K562 (cell line): ENCODE measurements around the gene SPTBN4. TPM values are rescaled to one million over a fixed set of nuclear protein-coding genes. Genes with fewer than 3 reads are reported as not detected.
A peak's percentile ranks its signal among the peaks of the same experiment; 100 is the strongest.

Source experiments
- ARNT ChIP-seq, 2 experiments: fragments of 450-650 bp; IDR thresholded peaks; 2 replicates each; pipeline ENCODE4 v1.6.1; 2016; ENCODE audit warnings: mild to moderate bottlenecking in 1 of 2
- CC2D1A ChIP-seq: fragments of 450-650 bp; IDR thresholded peaks from 2 replicates; pipeline ENCODE4 v1.6.1; 2017; ENCODE audit warnings: mild to moderate bottlenecking
- COPS2 ChIP-seq: fragments of 450-650 bp; conservative IDR thresholded peaks from 2 replicates; pipeline ENCODE4 v1.6.1; 2016; ENCODE audit warnings: mild to moderate bottlenecking, moderate library complexity
- DNMT1 ChIP-seq: fragments of 450-650 bp; IDR thresholded peaks from 2 replicates; pipeline ENCODE4 v1.6.1; 2016; ENCODE audit warnings: antibody characterized with exemption, mild to moderate bottlenecking
- EP400 ChIP-seq: fragments of 450-650 bp; IDR thresholded peaks from 2 replicates; pipeline ENCODE4 v1.6.1; 2017; ENCODE audit warnings: antibody characterized with exemption, mild to moderate bottlenecking, moderate library complexity
- FOXJ2 ChIP-seq: fragments of 200-800 bp; sonication (Bioruptor generic); IDR thresholded peaks from 2 replicates; pipeline ENCODE4 v1.6.1; 2016; ENCODE audit warnings: missing genetic modification characterization, missing compliant biosample characterization
- FOXM1 ChIP-seq, 2 experiments: fragments of 450-650 bp in 1 of 2; sonication (generic) in 1 of 2; formaldehyde crosslinking in 1 of 2; IDR thresholded peaks; 2 replicates each; pipeline versions ENCODE4 v1.6.1 to v1.9.0; 2017 to 2022; ENCODE audit warnings: low read depth in 2 of 2, mild to moderate bottlenecking in 2 of 2, missing genetic modification reagents in 1 of 2, moderate library complexity in 1 of 2
- HMG20A ChIP-seq: fragments of 450-650 bp; formaldehyde crosslinking; conservative IDR thresholded peaks from 2 replicates; pipeline ENCODE4 v1.4.0; 2020; ENCODE audit warnings: mild to moderate bottlenecking, mixed read lengths
- HNRNPL ChIP-seq: fragments of 200-400 bp; formaldehyde crosslinking; IDR thresholded peaks from 2 replicates; pipeline ENCODE4 v1.6.1; 2017; ENCODE audit warnings: low read depth, mild to moderate bottlenecking, low read length
- JUND ChIP-seq, 2 experiments: IDR thresholded peaks; 2 replicates in 1 of 2; 3 replicates in 1 of 2; pipeline ENCODE4 v1.6.1; 2011; ENCODE audit warnings: borderline replicate concordance in 2 of 2, low read depth in 2 of 2, low read length in 2 of 2, improper control_type of control experiment in 1 of 2, missing biosample characterization in 1 of 2, missing genetic modification characterization in 1 of 2, missing genetic modification reagents in 1 of 2
- KLF13 ChIP-seq: fragments of 450-650 bp; IDR thresholded peaks from 2 replicates; pipeline ENCODE4 v1.6.1; 2016; ENCODE audit warnings: missing genetic modification characterization, low read depth, mild to moderate bottlenecking, missing compliant biosample characterization, moderate library complexity, borderline replicate concordance
- MEF2D ChIP-seq: conservative IDR thresholded peaks from 2 replicates; pipeline ENCODE4 v1.6.1; 2016; ENCODE audit warnings: low read depth, missing genetic modification characterization, missing compliant biosample characterization
- MYBL2 ChIP-seq, 2 experiments: fragments of 450-650 bp in 1 of 2; sonication (generic) in 1 of 2; formaldehyde crosslinking in 1 of 2; IDR thresholded peaks; 2 replicates each; pipeline versions ENCODE4 v1.6.1 to v1.8.1; 2017 to 2022; ENCODE audit warnings: borderline replicate concordance in 1 of 2, inconsistent platforms in 1 of 2, low read depth in 1 of 2, mild to moderate bottlenecking in 1 of 2, missing genetic modification reagents in 1 of 2, moderate library complexity in 1 of 2
- NCOA4 ChIP-seq: fragments of 450-650 bp; IDR thresholded peaks from 2 replicates; pipeline ENCODE4 v1.6.1; 2018; ENCODE audit warnings: mild to moderate bottlenecking; ENCODE audit not compliant: partially characterized antibody
- NEUROD1 ChIP-seq: fragments of 150-350 bp; IDR thresholded peaks from 2 replicates; pipeline ENCODE4 v1.6.1; 2014; ENCODE audit warnings: borderline replicate concordance, low read length, low read depth; ENCODE audit not compliant: partially characterized antibody
- PHF8 ChIP-seq: fragments of 200-600 bp; sonication (generic); IDR thresholded peaks from 2 replicates; pipeline ENCODE4 v1.6.1; 2012; ENCODE audit warnings: mixed run types, mild to moderate bottlenecking, inconsistent platforms, low read length, moderate library complexity, borderline replicate concordance
- POLR2G ChIP-seq: fragments of 200-400 bp; formaldehyde crosslinking; IDR thresholded peaks from 2 replicates; pipeline ENCODE4 v1.6.1; 2017; ENCODE audit warnings: low read depth, mild to moderate bottlenecking, antibody characterized with exemption, low read length, moderate library complexity
- RBM25 ChIP-seq: fragments of 200-400 bp; formaldehyde crosslinking; IDR thresholded peaks from 2 replicates; pipeline ENCODE4 v1.6.1; 2018; ENCODE audit warnings: low read length, low read depth, moderate library complexity; ENCODE audit not compliant: severe bottlenecking
- RBM34 ChIP-seq: fragments of 200-400 bp; formaldehyde crosslinking; IDR thresholded peaks from 2 replicates; pipeline ENCODE4 v1.6.1; 2018; ENCODE audit warnings: low read length, borderline replicate concordance; ENCODE audit not compliant: insufficient read depth
- RNF2 ChIP-seq: sonication (generic); IDR thresholded peaks from 2 replicates; pipeline ENCODE4 v1.6.1; 2016
- SPI1 ChIP-seq: IDR thresholded peaks from 2 replicates; pipeline ENCODE4 v1.6.1; 2011; ENCODE audit warnings: low read depth, low read length, control low read depth, borderline replicate concordance
- TBL1XR1 ChIP-seq, 2 experiments: IDR thresholded peaks; 2 replicates each; pipeline ENCODE4 v1.6.1; 2012; ENCODE audit warnings: improper control_type of control experiment in 2 of 2, low read length in 2 of 2, mild to moderate bottlenecking in 1 of 2
- TEAD1 ChIP-seq, 2 experiments: fragments of 450-650 bp in 1 of 2; sonication (generic) in 1 of 2; formaldehyde crosslinking; IDR thresholded peaks; 2 replicates each; pipeline versions ENCODE4 v1.4.0 to v1.8.0; 2020 to 2022; ENCODE audit warnings: mild to moderate bottlenecking in 2 of 2, missing genetic modification reagents in 1 of 2
- YBX1 ChIP-seq: fragments of 450-650 bp; IDR thresholded peaks from 2 replicates; pipeline ENCODE4 v1.7.1; 2016; ENCODE audit warnings: mild to moderate bottlenecking
- ZNF175 ChIP-seq: fragments of 200-800 bp; sonication (Bioruptor generic); IDR thresholded peaks from 2 replicates; pipeline ENCODE4 v1.6.1; 2016; ENCODE audit warnings: low read depth, mild to moderate bottlenecking, missing genetic modification characterization, missing compliant biosample characterization
- ZNF280A ChIP-seq: fragments of 450-650 bp; IDR thresholded peaks from 2 replicates; pipeline ENCODE4 v1.6.1; 2018; ENCODE audit warnings: mild to moderate bottlenecking, low read depth; ENCODE audit not compliant: partially characterized antibody
- polyA plus RNA-seq, 8 experiments: library from polyadenylated mRNA; depleted of rRNA in 4 of 8; stranded (reverse) in 5 of 8; unstranded in 3 of 8; fragments of >200 nt; fragmentation: Nextera tagmentation in 2 of 8; fragmentation: Illumina TruSeq in 1 of 8; extraction: Ambion mirVana in 2 of 8; extraction: Trizol in 1 of 8; gene quantifications; 2 replicates each; pipeline versions ENCODE4 v1.2.1 to v1.2.3, GENCODE V29; 2011 to 2014; ENCODE audit warnings: inconsistent platforms in 1 of 8, missing spikeins in 1 of 8
- total RNA-seq, 7 experiments: library from RNA; depleted of rRNA in 6 of 7; stranded (reverse); fragments of >200 nt in 6 of 7; fragmentation: Illumina TruSeq in 2 of 7; extraction: Trizol in 2 of 7; gene quantifications; 2 replicates each; pipeline versions ENCODE4 v1.2.1 to v1.2.3, GENCODE V29; 2011 to 2021; ENCODE audit warnings: low replicate concordance in 1 of 7

Gene SPTBN4
- total and polyA plus RNA-seq, 9 of the 15 experiments (the other 6 are each of a cell fraction or from before 2014, with no cell fraction given): 0.01 to 1.5 (median 0.86) TPM

- no peak for TF ChIP-seq MYBL2 (IDR thresholded peaks at IDR 0.05; ENCODE audit: low read depth)
- no peak for TF ChIP-seq MYBL2 (CRISPR knock-in tag; IDR thresholded peaks at IDR 0.05; ENCODE audit: borderline replicate concordance)
- TF ChIP-seq FOXJ2: 0 out of 2 replicates have a peak, but pooled peaks have one; percentile 49
- TF ChIP-seq JUND (IDR thresholded peaks at IDR 0.05; ENCODE audit: borderline replicate concordance, low read depth, low read length): peak; percentile 3; the same call in 1 of the 2 replicates
- TF ChIP-seq JUND (tag; IDR thresholded peaks at IDR 0.05; ENCODE audit: borderline replicate concordance, low read depth, low read length): 0 out of 3 replicates have a peak, but pooled peaks have one; percentile 12
- TF ChIP-seq NEUROD1: peak; percentile 36
- no peak for TF ChIP-seq SPI1
- no peak for TF ChIP-seq COPS2
- no peak for TF ChIP-seq ZNF280A
- TF ChIP-seq PHF8: peak; percentile 57; the same call in 1 of the 2 replicates
- TF ChIP-seq NCOA4: no peak
- TF ChIP-seq ZNF175 (CRISPR knock-in tag): peak; percentile 50; the same call in 1 of the 2 replicates
- TF ChIP-seq TBL1XR1 (IDR thresholded peaks at IDR 0.05; ENCODE audit: low read length in 2 of 2): 0 out of 4 replicates have a peak, but pooled peaks of 1 of the 2 experiments have one; percentile 45
- no peak for TF ChIP-seq DNMT1
- TF ChIP-seq RNF2: peak; percentile 22; the same call in 1 of the 2 replicates
- TF ChIP-seq CC2D1A: 0 out of 2 replicates have a peak, but pooled peaks have one; percentile 25
- TF ChIP-seq TEAD1 (CRISPR knock-in tag; IDR thresholded peaks at IDR 0.05): peak; percentile 32 to 65; a peak in 1 of 4 replicates
- peak; percentile 77 for TF ChIP-seq POLR2G
- TF ChIP-seq RBM25: no peak
- peak; percentile 91 for TF ChIP-seq HNRNPL
- no peak for TF ChIP-seq RBM34
- no peak for TF ChIP-seq YBX1
- no peak for TF ChIP-seq MEF2D
- no peak for TF ChIP-seq HMG20A (CRISPR knock-in tag)
- TF ChIP-seq ARNT (IDR thresholded peaks at IDR 0.05): 0 out of 4 replicates have a peak, but pooled peaks of 1 of the 2 experiments have one; percentile 31
- no peak for TF ChIP-seq FOXM1 (IDR thresholded peaks at IDR 0.05; ENCODE audit: low read depth)
- TF ChIP-seq FOXM1 (CRISPR knock-in tag; IDR thresholded peaks at IDR 0.05; ENCODE audit: low read depth): 0 out of 2 replicates have a peak, but pooled peaks have one; percentile 3
- TF ChIP-seq KLF13 (tag): 0 out of 2 replicates have a peak, but pooled peaks have one; percentile 66
- peak; percentile 13; the same call in 1 of the 2 replicates for TF ChIP-seq EP400
Observed at GRCh38 chr19:40433391-40434216, 33.2 kb upstream of the SPTBN4 start (continued).
